Tibial nerve (tissue), 3 donors: Measurements from ENCODE around the gene EXD3.

Source experiments
- POLR2A ChIP-seq, 2 donors: fragments of 450-650 bp; IDR thresholded peaks; one replicate each; pipeline ENCODE4 v1.6.1; 2017; ENCODE audit warnings: antibody characterized with exemption in 2 of 2, mild to moderate bottlenecking in 2 of 2, moderate library complexity in 2 of 2
- TF ChIP-seq, protein P1 (sequence below), 5 experiments: fragments of 200-600 bp in 3 of 5; fragments of 450-650 bp in 2 of 5; sonication (generic) in 3 of 5; IDR thresholded peaks; one replicate each; pipeline ENCODE4 v1.5.1; 2016 to 2019; ENCODE audit warnings: antibody characterized with exemption in 5 of 5, mild to moderate bottlenecking in 3 of 5, moderate library complexity in 2 of 5

DNA sequence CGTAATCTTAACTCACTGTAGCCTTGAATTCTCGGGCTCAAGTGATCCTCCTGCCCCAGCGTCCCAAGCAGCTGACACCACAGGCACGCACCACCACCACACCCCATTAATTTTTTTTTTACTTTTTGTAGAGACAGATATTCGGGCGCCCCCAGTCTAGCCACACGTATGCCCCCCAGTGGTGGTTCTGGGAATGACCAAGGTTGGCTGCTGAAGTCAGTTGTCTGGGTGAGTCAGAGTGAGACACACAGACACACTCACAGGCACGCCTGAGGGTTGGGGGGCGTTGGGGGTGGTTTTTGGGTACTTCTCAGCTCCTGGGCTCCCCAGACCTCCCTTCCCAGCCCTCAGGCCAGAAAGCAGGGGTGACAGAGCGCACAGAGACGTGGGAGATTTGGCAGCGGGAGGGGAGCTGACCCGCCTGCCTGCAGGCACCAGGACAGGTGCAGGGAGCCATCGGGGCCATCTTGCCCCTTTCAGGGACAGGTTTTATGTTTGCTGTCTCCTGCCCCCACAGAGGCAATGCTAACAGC, 22.4 kb upstream of the EXD3 start:
- TF ChIP-seq, protein P1, sequence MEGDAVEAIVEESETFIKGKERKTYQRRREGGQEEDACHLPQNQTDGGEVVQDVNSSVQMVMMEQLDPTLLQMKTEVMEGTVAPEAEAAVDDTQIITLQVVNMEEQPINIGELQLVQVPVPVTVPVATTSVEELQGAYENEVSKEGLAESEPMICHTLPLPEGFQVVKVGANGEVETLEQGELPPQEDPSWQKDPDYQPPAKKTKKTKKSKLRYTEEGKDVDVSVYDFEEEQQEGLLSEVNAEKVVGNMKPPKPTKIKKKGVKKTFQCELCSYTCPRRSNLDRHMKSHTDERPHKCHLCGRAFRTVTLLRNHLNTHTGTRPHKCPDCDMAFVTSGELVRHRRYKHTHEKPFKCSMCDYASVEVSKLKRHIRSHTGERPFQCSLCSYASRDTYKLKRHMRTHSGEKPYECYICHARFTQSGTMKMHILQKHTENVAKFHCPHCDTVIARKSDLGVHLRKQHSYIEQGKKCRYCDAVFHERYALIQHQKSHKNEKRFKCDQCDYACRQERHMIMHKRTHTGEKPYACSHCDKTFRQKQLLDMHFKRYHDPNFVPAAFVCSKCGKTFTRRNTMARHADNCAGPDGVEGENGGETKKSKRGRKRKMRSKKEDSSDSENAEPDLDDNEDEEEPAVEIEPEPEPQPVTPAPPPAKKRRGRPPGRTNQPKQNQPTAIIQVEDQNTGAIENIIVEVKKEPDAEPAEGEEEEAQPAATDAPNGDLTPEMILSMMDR (IDR thresholded peaks at IDR 0.05): peak; percentile 75 to 85 (median 78)
- TF ChIP-seq POLR2A (IDR thresholded peaks at IDR 0.05): no peak
